WTC11 (cell line): Measurements from ENCODE around the gene GFPT2. TPM values are rescaled to one million over a fixed set of nuclear protein-coding genes. Genes with fewer than 3 reads are reported as not detected.

Experiments
- ATAC-seq: fragments of 200-7000 bp; cut with Tn5 transposase; 2 replicates; pipeline ENCODE4 v1.10.0; 2021; ENCODE audit warnings: mild to moderate bottlenecking, moderate library complexity
- CTCF ChIA-PET: fragments of 300-600 bp; sonication (Branson Sonifier 250); formaldehyde crosslinking; loops from one replicate; lab custom pipeline; 2021; ENCODE audit warnings: antibody characterized with exemption; lab: Charles Lee
- POLR2A ChIA-PET: fragments of 350-600 bp; sonication (Branson Sonifier 250); formaldehyde crosslinking; loops from one replicate; lab custom pipeline; 2021; ENCODE audit warnings: antibody characterized with exemption; lab: Charles Lee
- DNase-seq: peaks from one replicate; pipeline ENCODE4 v3.0.0; 2021; ENCODE audit warnings: low spot score
- H3K27ac Mint-ChIP-seq: 2 replicates; pipeline ENCODE4 v1.8.0; 2021; ENCODE audit warnings: mixed read lengths
- H3K27me3 Mint-ChIP-seq: 2 replicates; pipeline ENCODE4 v1.8.0; 2021; ENCODE audit warnings: low read depth, mild to moderate bottlenecking, moderate library complexity, mixed read lengths
- H3K36me3 Mint-ChIP-seq: 2 replicates; pipeline ENCODE4 v1.8.0; 2021; ENCODE audit warnings: mixed read lengths
- H3K4me1 Mint-ChIP-seq: 2 replicates; pipeline ENCODE4 v1.8.0; 2022; ENCODE audit warnings: mixed read lengths
- H3K4me3 Mint-ChIP-seq: 2 replicates; pipeline ENCODE4 v1.8.0; 2021; ENCODE audit warnings: mild to moderate bottlenecking, moderate library complexity, mixed read lengths
- H3K9me3 Mint-ChIP-seq: 2 replicates; pipeline ENCODE4 v1.8.0; 2021; ENCODE audit warnings: mixed read lengths
- FOXP4 ChIP-seq: sonication (generic); formaldehyde crosslinking; IDR thresholded peaks from 2 replicates; pipeline ENCODE4 v1.8.0; 2022; ENCODE audit warnings: mild to moderate bottlenecking, missing genetic modification reagents
- GABPB1 ChIP-seq: sonication (generic); formaldehyde crosslinking; IDR thresholded peaks from 2 replicates; pipeline ENCODE4 v1.8.1; 2023; ENCODE audit warnings: mild to moderate bottlenecking, missing genetic modification reagents
- OVOL2 ChIP-seq: fragments of 250-450 bp; sonication (Bioruptor Pico); IDR thresholded peaks from 2 replicates; pipeline ENCODE4 v1.9.0; 2021; ENCODE audit warnings: mild to moderate bottlenecking, borderline replicate concordance
- SMAD4 ChIP-seq: sonication (generic); formaldehyde crosslinking; IDR thresholded peaks from 2 replicates; pipeline ENCODE4 v1.8.0; 2022; ENCODE audit warnings: mild to moderate bottlenecking, missing genetic modification reagents
- SOX15 ChIP-seq: fragments of 250-450 bp; sonication (Bioruptor Pico); IDR thresholded peaks from 2 replicates; pipeline ENCODE4 v1.9.0; 2021; ENCODE audit warnings: mild to moderate bottlenecking
- SP1 ChIP-seq: sonication (generic); formaldehyde crosslinking; conservative IDR thresholded peaks from 2 replicates; pipeline ENCODE4 v1.8.1; 2022; ENCODE audit warnings: missing genetic modification reagents
- TCF7 ChIP-seq: sonication (generic); formaldehyde crosslinking; IDR thresholded peaks from 2 replicates; pipeline ENCODE4 v1.8.0; 2022; ENCODE audit warnings: mild to moderate bottlenecking, low read depth, missing genetic modification reagents, moderate library complexity
- TEAD1 ChIP-seq: sonication (generic); formaldehyde crosslinking; IDR thresholded peaks from 2 replicates; pipeline ENCODE4 v1.8.0; 2022; ENCODE audit warnings: mild to moderate bottlenecking, missing genetic modification reagents
- total RNA-seq: library from RNA; stranded (reverse); gene quantifications from 3 replicates; pipeline ENCODE4 v1.2.3, GENCODE V29; 2021
- TF ChIP-seq, protein P1 (sequence below): sonication (generic); formaldehyde crosslinking; conservative IDR thresholded peaks from 2 replicates; pipeline ENCODE4 v1.8.1; 2023; ENCODE audit warnings: mild to moderate bottlenecking, low read depth, missing genetic modification reagents, moderate library complexity
- TF ChIP-seq, protein P2 (sequence below): sonication (generic); formaldehyde crosslinking; IDR thresholded peaks from 2 replicates; pipeline ENCODE4 v1.8.0; 2022; ENCODE audit warnings: missing genetic modification reagents
- TF ChIP-seq, protein P3 (sequence below): fragments of 250-450 bp; sonication (Bioruptor Pico); conservative IDR thresholded peaks from 2 replicates; pipeline ENCODE4 v1.9.0; 2021; ENCODE audit warnings: mild to moderate bottlenecking
- TF ChIP-seq, protein P4 (sequence below): sonication (generic); formaldehyde crosslinking; IDR thresholded peaks from 2 replicates; pipeline ENCODE4 v1.8.1; 2023; ENCODE audit warnings: mild to moderate bottlenecking, moderate library complexity, missing genetic modification reagents

Gene GFPT2
- total RNA-seq, 1 experiment from 2014 or later = 124 TPM

DNA sequence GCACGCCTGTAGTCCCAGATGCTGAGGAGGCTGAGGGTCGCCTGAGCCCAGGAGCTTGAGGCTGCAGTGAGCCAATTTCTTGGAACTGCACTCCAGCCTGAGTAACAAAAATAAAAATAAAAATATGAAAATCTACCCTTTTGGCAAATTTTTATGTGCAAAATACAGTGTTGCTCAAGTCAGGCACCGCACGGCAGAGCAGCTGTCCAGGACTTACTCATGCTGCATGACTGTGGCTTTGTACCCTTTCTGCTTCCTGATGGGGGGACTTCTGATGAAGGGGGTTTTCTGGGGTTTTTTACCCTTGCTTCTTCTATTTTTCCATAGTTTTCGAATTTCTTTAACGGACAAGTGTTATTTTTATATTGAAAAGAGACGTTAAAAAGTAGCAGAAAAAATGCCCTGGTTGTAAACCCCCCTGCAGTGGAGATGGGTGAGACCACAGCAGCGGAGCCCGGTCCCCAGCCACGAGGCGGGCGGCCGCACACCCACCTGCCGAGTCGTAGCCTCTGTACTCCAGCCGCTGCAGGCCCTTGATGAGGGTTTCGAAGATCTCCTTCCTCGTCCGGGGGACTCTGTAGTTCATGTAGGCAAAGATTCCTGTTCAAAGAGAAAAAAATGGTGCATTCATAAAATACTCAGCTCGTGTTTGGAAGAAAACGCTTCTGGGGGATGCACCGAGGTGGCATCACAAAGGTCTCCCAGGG lies 15.0 kb downstream of the GFPT2 start (continued):
- TF ChIP-seq, protein P1, sequence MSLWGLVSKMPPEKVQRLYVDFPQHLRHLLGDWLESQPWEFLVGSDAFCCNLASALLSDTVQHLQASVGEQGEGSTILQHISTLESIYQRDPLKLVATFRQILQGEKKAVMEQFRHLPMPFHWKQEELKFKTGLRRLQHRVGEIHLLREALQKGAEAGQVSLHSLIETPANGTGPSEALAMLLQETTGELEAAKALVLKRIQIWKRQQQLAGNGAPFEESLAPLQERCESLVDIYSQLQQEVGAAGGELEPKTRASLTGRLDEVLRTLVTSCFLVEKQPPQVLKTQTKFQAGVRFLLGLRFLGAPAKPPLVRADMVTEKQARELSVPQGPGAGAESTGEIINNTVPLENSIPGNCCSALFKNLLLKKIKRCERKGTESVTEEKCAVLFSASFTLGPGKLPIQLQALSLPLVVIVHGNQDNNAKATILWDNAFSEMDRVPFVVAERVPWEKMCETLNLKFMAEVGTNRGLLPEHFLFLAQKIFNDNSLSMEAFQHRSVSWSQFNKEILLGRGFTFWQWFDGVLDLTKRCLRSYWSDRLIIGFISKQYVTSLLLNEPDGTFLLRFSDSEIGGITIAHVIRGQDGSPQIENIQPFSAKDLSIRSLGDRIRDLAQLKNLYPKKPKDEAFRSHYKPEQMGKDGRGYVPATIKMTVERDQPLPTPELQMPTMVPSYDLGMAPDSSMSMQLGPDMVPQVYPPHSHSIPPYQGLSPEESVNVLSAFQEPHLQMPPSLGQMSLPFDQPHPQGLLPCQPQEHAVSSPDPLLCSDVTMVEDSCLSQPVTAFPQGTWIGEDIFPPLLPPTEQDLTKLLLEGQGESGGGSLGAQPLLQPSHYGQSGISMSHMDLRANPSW (CRISPR knock-in tag) = no peak
- TF ChIP-seq TCF7 (CRISPR knock-in tag) (no peak), GABPB1 (CRISPR knock-in tag) (no peak), SMAD4 (CRISPR knock-in tag) (no peak), FOXP4 (no peak), SP1 (CRISPR knock-in tag) (no peak)
- TF ChIP-seq, protein P2, sequence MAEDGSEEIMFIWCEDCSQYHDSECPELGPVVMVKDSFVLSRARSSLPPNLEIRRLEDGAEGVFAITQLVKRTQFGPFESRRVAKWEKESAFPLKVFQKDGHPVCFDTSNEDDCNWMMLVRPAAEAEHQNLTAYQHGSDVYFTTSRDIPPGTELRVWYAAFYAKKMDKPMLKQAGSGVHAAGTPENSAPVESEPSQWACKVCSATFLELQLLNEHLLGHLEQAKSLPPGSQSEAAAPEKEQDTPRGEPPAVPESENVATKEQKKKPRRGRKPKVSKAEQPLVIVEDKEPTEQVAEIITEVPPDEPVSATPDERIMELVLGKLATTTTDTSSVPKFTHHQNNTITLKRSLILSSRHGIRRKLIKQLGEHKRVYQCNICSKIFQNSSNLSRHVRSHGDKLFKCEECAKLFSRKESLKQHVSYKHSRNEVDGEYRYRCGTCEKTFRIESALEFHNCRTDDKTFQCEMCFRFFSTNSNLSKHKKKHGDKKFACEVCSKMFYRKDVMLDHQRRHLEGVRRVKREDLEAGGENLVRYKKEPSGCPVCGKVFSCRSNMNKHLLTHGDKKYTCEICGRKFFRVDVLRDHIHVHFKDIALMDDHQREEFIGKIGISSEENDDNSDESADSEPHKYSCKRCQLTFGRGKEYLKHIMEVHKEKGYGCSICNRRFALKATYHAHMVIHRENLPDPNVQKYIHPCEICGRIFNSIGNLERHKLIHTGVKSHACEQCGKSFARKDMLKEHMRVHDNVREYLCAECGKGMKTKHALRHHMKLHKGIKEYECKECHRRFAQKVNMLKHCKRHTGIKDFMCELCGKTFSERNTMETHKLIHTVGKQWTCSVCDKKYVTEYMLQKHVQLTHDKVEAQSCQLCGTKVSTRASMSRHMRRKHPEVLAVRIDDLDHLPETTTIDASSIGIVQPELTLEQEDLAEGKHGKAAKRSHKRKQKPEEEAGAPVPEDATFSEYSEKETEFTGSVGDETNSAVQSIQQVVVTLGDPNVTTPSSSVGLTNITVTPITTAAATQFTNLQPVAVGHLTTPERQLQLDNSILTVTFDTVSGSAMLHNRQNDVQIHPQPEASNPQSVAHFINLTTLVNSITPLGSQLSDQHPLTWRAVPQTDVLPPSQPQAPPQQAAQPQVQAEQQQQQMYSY = no peak
- TF ChIP-seq, protein P3, sequence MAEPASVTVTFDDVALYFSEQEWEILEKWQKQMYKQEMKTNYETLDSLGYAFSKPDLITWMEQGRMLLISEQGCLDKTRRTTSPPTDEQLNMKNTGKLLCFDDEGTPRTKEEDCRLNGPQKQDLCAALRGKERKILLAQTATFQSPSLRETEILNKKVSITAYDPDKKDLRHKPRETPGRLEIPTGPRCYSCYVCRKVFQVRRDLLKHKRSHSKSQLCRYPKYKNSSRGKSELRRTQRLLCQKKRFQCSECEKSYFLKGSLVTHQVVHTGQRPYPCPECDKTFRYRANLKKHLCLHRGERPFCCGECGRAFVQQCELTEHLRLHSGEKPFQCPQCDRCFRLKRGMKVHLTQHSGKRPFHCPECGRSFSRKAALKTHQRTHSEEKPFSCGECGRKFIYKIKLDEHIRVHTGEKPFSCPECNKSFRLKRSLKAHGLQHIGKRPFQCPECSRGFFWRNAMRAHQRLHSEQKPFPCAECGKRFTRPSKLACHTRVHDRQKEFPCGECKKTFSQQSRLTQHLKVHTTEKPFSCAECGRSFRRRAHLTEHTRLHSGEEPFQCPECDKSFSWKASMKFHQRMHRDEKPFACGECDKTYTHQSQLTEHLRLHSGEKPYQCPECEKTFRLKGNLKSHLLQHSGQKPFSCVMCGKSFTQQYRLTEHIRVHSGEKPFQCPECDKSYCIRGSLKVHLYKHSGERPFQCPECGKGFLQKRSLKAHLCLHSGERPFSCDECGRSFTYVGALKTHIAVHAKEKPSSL = no peak

DNA sequence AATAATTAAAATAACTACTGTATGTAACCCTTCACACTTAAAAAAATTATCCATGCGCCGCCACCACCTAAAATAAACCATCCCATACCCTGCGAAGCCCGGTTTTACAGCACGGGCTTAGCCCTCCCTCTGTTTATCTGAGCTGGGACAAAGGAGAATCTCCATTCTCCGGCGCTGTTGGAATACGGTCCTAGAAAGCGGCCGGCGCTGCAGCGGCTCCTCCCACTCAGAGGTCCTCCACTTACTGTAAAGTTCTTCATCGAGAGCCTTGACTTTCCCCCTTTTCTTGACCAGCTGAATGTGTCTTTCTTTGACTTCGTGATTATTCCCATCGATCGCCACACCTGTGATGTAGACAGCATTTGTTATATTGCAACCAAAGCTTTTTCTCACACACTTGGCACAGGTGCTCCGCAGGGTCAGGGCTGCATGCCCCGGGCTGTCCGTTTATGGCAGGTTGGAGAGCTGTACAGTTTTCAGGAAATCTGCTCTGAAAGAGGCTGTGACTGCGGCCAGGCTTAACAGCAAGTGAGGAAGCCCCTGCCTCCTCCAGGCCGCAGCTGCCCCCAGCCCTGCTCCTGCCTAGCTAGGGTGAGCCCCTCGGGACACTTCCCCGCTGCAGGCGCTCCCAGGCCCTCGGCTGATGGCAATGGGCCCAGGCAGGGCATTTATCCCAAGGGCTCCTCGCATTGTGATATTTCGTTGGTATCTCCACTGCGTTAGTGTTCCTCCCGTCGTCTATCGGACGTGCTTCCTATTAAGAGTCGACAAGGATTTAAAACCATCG lies 16.7 kb downstream of the GFPT2 start:
- no peak for DNase-seq
- TF ChIP-seq, protein P2 = no peak
- no peak for TF ChIP-seq OVOL2 (CRISPR knock-in tag)
- no peak for TF ChIP-seq TEAD1 (CRISPR knock-in tag)
- TF ChIP-seq, protein P4, sequence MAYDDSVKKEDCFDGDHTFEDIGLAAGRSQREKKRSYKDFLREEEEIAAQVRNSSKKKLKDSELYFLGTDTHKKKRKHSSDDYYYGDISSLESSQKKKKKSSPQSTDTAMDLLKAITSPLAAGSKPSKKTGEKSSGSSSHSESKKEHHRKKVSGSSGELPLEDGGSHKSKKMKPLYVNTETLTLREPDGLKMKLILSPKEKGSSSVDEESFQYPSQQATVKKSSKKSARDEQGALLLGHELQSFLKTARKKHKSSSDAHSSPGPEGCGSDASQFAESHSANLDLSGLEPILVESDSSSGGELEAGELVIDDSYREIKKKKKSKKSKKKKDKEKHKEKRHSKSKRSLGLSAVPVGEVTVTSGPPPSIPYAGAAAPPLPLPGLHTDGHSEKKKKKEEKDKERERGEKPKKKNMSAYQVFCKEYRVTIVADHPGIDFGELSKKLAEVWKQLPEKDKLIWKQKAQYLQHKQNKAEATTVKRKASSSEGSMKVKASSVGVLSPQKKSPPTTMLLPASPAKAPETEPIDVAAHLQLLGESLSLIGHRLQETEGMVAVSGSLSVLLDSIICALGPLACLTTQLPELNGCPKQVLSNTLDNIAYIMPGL (CRISPR knock-in tag) = no peak
- TF ChIP-seq SOX15 (CRISPR knock-in tag) = no peak
- TF ChIP-seq, protein P3 = no peak
- Mint-ChIP-seq H3K27me3 (no peaks in the 10 kb centered on the region), H3K27ac (peak overlapping the region; percentile 68), H3K4me1 (peaks cover 35% of the 10 kb centered on the region), H3K9me3 (peaks cover 6% of the 10 kb centered on the region; the same call in 1 of the 2 replicates), H3K36me3 (peaks cover 74% of the 10 kb centered on the region), H3K4me3 (no peak overlapping the region)
- no peak for ATAC-seq
- ChIA-PET CTCF (interaction anchor here (2.3 kb wide), 1 partner anchor 8 kb away, joined by 11 read pairs; no protein-coding TSS in a partner anchor), POLR2A (no interaction called here)
